HepG2 (cell line): Measurements from ENCODE around the gene CAMK1D. TPM values are rescaled to one million over a fixed set of nuclear protein-coding genes. Genes with fewer than 3 reads are reported as not detected.

Experiments
- ATAC-seq: fragments of 200-7000 bp; cut with Tn5 transposase; 3 replicates; pipeline ENCODE4 v1.9.1; 2020; ENCODE audit warnings: mild to moderate bottlenecking, moderate library complexity
- BruUV-seq: library from RNA; stranded (reverse); fragments of 400-500 nt; replicated peaks from 2 replicates; lab custom pipeline; 2021; lab: Mats Ljungman, UMichigan
- CTCF ChIA-PET: fragments of 300-600 bp; formaldehyde crosslinking; extraction: SDS; loops from one replicate; lab custom pipeline; 2021; ENCODE audit warnings: low total read pairs, inconsistent platforms, low intra/inter-chr PET ratio; lab: Yijun Ruan, JAX
- POLR2A ChIA-PET: fragments of 350-600 bp; sonication (Branson Sonifier 250); formaldehyde crosslinking; loops from one replicate; lab custom pipeline; 2020; ENCODE audit warnings: antibody characterized with exemption, inconsistent platforms; lab: Yijun Ruan, JAX
- DNase-seq: peaks from one replicate; pipeline ENCODE4 v3.0.0-alpha.2; 2015; ENCODE audit warnings: low spot score
- FAIRE-seq: peaks from 3 replicates; lab custom pipeline; 2011; peaks lifted over from hg19 to GRCh38; lab: Jason Lieb, UNC
- H2AFZ ChIP-seq: one replicate; pipeline ENCODE4 v1.6.1; 2011; ENCODE audit warnings: low read length, inconsistent platforms
- H3K27ac ChIP-seq: fragments of 300-600 bp; 3 replicates; pipeline ENCODE4 v1.8.0; 2011; ENCODE audit warnings: mixed run types, mild to moderate bottlenecking, mixed read lengths, low read length, inconsistent platforms; ENCODE audit not compliant: insufficient read depth; ENCODE audit errors: extremely low read length
- H3K27me3 ChIP-seq, 2 experiments: fragments of 200-600 bp in 1 of 2; 2 replicates in 1 of 2; 3 replicates in 1 of 2; pipeline versions ENCODE4 v1.6.0 to v1.8.0; 2011; ENCODE audit warnings: low read length in 2 of 2, mild to moderate bottlenecking in 2 of 2, moderate library complexity in 2 of 2, inconsistent platforms in 1 of 2; ENCODE audit not compliant: insufficient read depth in 2 of 2, control insufficient read depth in 1 of 2
- H3K36me3 ChIP-seq, 2 experiments: fragments of 200-600 bp in 1 of 2; replicated peaks in 1 of 2; 2 replicates in 1 of 2; 3 replicates in 1 of 2; pipeline versions ENCODE4 v1.5.1 to v1.8.0; 2011; ENCODE audit warnings: low read length in 2 of 2, inconsistent platforms in 1 of 2; ENCODE audit not compliant: insufficient read depth in 2 of 2, control insufficient read depth in 1 of 2
- H3K4me1 ChIP-seq: 2 replicates; pipeline ENCODE4 v1.5.1; 2012; ENCODE audit warnings: low read length, inconsistent platforms; ENCODE audit not compliant: insufficient read depth
- H3K4me2 ChIP-seq: 2 replicates; pipeline ENCODE4 v1.6.0; 2011; ENCODE audit warnings: low read depth, low read length, inconsistent platforms
- H3K4me3 ChIP-seq, 3 experiments: fragments of 200-600 bp in 1 of 3; sonication (generic), shearing (Covaris generic) in 1 of 3; replicated peaks in 1 of 3; 2 replicates each; pipeline ENCODE4 v1.5.1; 2011 to 2016; ENCODE audit warnings: low read length in 3 of 3, inconsistent platforms in 2 of 3, low read depth in 2 of 3, mild to moderate bottlenecking in 2 of 3, control low read depth in 1 of 3, mixed read lengths in 1 of 3; ENCODE audit not compliant: insufficient read depth in 1 of 3
- H3K79me2 ChIP-seq: one replicate; pipeline ENCODE4 v1.6.1; 2011; ENCODE audit warnings: low read length, inconsistent platforms; ENCODE audit not compliant: insufficient read depth
- H3K9ac ChIP-seq: 2 replicates; pipeline ENCODE4 v1.6.0; 2011; ENCODE audit warnings: mild to moderate bottlenecking, low read depth, low read length, inconsistent platforms; ENCODE audit not compliant: insufficient read depth
- H3K9me3 ChIP-seq: 2 replicates; pipeline ENCODE4 v1.5.1; 2012; ENCODE audit warnings: mild to moderate bottlenecking, low read length
- H4K20me1 ChIP-seq: 2 replicates; pipeline ENCODE4 v1.6.0; 2011; ENCODE audit warnings: inconsistent platforms, mild to moderate bottlenecking, low read length, moderate library complexity; ENCODE audit not compliant: insufficient read depth
- CREB1 ChIP-seq, 2 experiments: fragments of 450-650 bp in 1 of 2; IDR thresholded peaks; 2 replicates each; pipeline ENCODE4 v1.6.1; 2016 to 2017; ENCODE audit warnings: control low read depth in 1 of 2, mild to moderate bottlenecking in 1 of 2, missing compliant biosample characterization in 1 of 2, missing genetic modification characterization in 1 of 2
- GABPA ChIP-seq, 2 experiments: IDR thresholded peaks; 2 replicates each; pipeline ENCODE4 v1.6.1; 2011 to 2016; ENCODE audit warnings: low read depth in 2 of 2, low read length in 1 of 2, missing biosample characterization in 1 of 2, missing genetic modification characterization in 1 of 2
- IRF1 ChIP-seq: sonication (generic); formaldehyde crosslinking; IDR thresholded peaks from 2 replicates; pipeline ENCODE4 v1.4.0; 2020; ENCODE audit warnings: low read depth, mild to moderate bottlenecking, missing genetic modification reagents
- MIXL1 ChIP-seq: IDR thresholded peaks from 2 replicates; pipeline ENCODE4 v1.6.1; 2016
- SMAD9 ChIP-seq: sonication (generic); formaldehyde crosslinking; IDR thresholded peaks from 2 replicates; pipeline ENCODE4 v1.5.1; 2020; ENCODE audit warnings: mild to moderate bottlenecking, missing genetic modification reagents
- SNRNP70 ChIP-seq: fragments of 200-400 bp; formaldehyde crosslinking; IDR thresholded peaks from 2 replicates; pipeline ENCODE4 v1.6.1; 2017; ENCODE audit warnings: mild to moderate bottlenecking, low read depth, low read length, moderate library complexity
- ZHX1 ChIP-seq: sonication (generic); formaldehyde crosslinking; IDR thresholded peaks from 2 replicates; pipeline ENCODE4 v1.8.1; 2022; ENCODE audit warnings: low read depth, mild to moderate bottlenecking, missing genetic modification reagents
- ZNF407 ChIP-seq: sonication (generic); formaldehyde crosslinking; IDR thresholded peaks from one replicate; pipeline ENCODE4 v1.5.1; 2020; ENCODE audit warnings: mild to moderate bottlenecking, missing genetic modification reagents; ENCODE audit errors: not compliant biosample characterization
- ZNF660 ChIP-seq: sonication (generic); formaldehyde crosslinking; IDR thresholded peaks from 2 replicates; pipeline ENCODE4 v1.5.1; 2020; ENCODE audit warnings: mild to moderate bottlenecking, low read depth, missing genetic modification reagents, borderline replicate concordance
- WGBS: methylation state at CpG from one replicate; pipeline ENCODE4 v1.1.6; 2017; ENCODE audit warnings: low lambda C conversion rate; 5-methylcytosine and 5-hydroxymethylcytosine counted together
- in situ Hi-C: cut with HindIII; loops from 2 replicates; pipeline ENCODE4 v1.10.0; 2017; ENCODE audit warnings: low pct_unique_long_range_greater_than_20kb; ENCODE audit not compliant: extremely low pct_ligation_motif_present
- intact Hi-C: fragments of 100-400 bp; cut with micrococcal nuclease; formaldehyde crosslinking; loops from one replicate; pipeline ENCODE4 v1.10.0; 2022; ENCODE audit not compliant: unreplicated experiment
- polyA plus RNA-seq, 8 experiments: library from polyadenylated mRNA; depleted of rRNA in 3 of 8; stranded (reverse) in 7 of 8; unstranded in 1 of 8; fragments of >200 nt; fragmentation: Illumina TruSeq in 4 of 8; extraction: Trizol in 4 of 8; gene quantifications; 2 replicates each; pipeline versions ENCODE4 v1.2.1 to v1.2.3, GENCODE V29; 2011 to 2016; ENCODE audit warnings: low read depth in 4 of 8, missing spikeins in 1 of 8, mixed read lengths in 1 of 8; ENCODE audit not compliant: insufficient read depth in 1 of 8
- total RNA-seq, 5 experiments: library from RNA; depleted of rRNA; stranded (reverse); fragments of >200 nt; fragmentation: Illumina TruSeq; extraction: Trizol; gene quantifications; 2 replicates each; pipeline ENCODE4 v1.2.3, GENCODE V29; 2016; ENCODE audit warnings: low read depth in 1 of 5

The CAMK1D gene
- total and polyA plus RNA-seq, 2 of the 13 experiments (the other 11 are each of a cell fraction or from before 2014, with no cell fraction given) = under 0.01 TPM; not detected in 1

- BruUV-seq = no TSS peak
- no peaks in the 10 kb centered on the region; a peak in 1 of 5 replicates for H3K27me3 ChIP-seq
- in situ Hi-C loops (no loop called here), intact Hi-C loops (no loop called here)
- no peaks in the 10 kb centered on the region for H3K4me1 ChIP-seq
- H3K4me2 ChIP-seq = no peak overlapping the region
- no peaks in the 10 kb centered on the region for H3K36me3 ChIP-seq
- TF ChIP-seq MIXL1 (CRISPR knock-in tag) (no peak), IRF1 (CRISPR knock-in tag) (no peak), ZNF407 (CRISPR knock-in tag) (no peak), ZNF660 (CRISPR knock-in tag) (no peak), SMAD9 (CRISPR knock-in tag) (no peak), GABPA (IDR thresholded peaks at IDR 0.05; ENCODE audit: low read depth, low read length) (no peak), GABPA (CRISPR knock-in tag; IDR thresholded peaks at IDR 0.05; ENCODE audit: low read depth) (no peak), ZHX1 (CRISPR knock-in tag) (no peak), CREB1 (IDR thresholded peaks at IDR 0.05) (peak; percentile 72), CREB1 (CRISPR knock-in tag; IDR thresholded peaks at IDR 0.05) (no peak), SNRNP70 (no peak)
- CTCF ChIA-PET = no interaction called here
- no peak overlapping the region for H3K9ac ChIP-seq
- no peaks in the 10 kb centered on the region for H4K20me1 ChIP-seq
- no peak overlapping the region for H2AFZ ChIP-seq
- no peak for FAIRE-seq
- no peak for ATAC-seq
- H3K4me3 ChIP-seq = no peak overlapping the region
- H3K9me3 ChIP-seq = no peaks in the 10 kb centered on the region
- 50% methylated on average over 5 of the region's 9 CpGs for WGBS
- POLR2A ChIA-PET = no interaction called here
- no peaks in the 10 kb centered on the region for H3K79me2 ChIP-seq
- no peak for DNase-seq
- H3K27ac ChIP-seq = no peak overlapping the region
Observed at GRCh38 chr10:12534824-12535223, 185.5 kb downstream of the CAMK1D start.
